ENCODE measurements around the gene PPM1K.

- TF ChIP-seq, protein P1, sequence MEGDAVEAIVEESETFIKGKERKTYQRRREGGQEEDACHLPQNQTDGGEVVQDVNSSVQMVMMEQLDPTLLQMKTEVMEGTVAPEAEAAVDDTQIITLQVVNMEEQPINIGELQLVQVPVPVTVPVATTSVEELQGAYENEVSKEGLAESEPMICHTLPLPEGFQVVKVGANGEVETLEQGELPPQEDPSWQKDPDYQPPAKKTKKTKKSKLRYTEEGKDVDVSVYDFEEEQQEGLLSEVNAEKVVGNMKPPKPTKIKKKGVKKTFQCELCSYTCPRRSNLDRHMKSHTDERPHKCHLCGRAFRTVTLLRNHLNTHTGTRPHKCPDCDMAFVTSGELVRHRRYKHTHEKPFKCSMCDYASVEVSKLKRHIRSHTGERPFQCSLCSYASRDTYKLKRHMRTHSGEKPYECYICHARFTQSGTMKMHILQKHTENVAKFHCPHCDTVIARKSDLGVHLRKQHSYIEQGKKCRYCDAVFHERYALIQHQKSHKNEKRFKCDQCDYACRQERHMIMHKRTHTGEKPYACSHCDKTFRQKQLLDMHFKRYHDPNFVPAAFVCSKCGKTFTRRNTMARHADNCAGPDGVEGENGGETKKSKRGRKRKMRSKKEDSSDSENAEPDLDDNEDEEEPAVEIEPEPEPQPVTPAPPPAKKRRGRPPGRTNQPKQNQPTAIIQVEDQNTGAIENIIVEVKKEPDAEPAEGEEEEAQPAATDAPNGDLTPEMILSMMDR (IDR thresholded peaks at IDR 0.05), result no peak
- no peak for TF ChIP-seq POLR2A (IDR thresholded peaks at IDR 0.05)
Measured at GRCh38 chr4:88286897-88287296, 2.5 kb upstream of the PPM1K start.

Data from Peyer's patch (tissue), 4 donors.